Measurements from ENCODE around the gene PRDM16.

The PRDM16 gene

GRCh38 chr1:3327389-3327702 lies 258.3 kb downstream of the PRDM16 start:
- no peak for TF ChIP-seq CTCF (IDR thresholded peaks at IDR 0.05; ENCODE audit: insufficient read depth, low read length, poor library complexity, severe bottlenecking)
- Histone ChIP-seq H3K4me3 (replicated peaks; ENCODE audit: low read depth, low read length) (no peak overlapping the region), H3K36me3 (ENCODE audit: control insufficient read depth, insufficient read depth, low read length) (no peaks in the 10 kb centered on the region), H3K27me3 (replicated peaks; ENCODE audit: control insufficient read depth, insufficient read depth, low read length) (no peaks in the 10 kb centered on the region)
- DNase-seq (ENCODE audit: extremely low read depth, insufficient read length), result no peak

DNA sequence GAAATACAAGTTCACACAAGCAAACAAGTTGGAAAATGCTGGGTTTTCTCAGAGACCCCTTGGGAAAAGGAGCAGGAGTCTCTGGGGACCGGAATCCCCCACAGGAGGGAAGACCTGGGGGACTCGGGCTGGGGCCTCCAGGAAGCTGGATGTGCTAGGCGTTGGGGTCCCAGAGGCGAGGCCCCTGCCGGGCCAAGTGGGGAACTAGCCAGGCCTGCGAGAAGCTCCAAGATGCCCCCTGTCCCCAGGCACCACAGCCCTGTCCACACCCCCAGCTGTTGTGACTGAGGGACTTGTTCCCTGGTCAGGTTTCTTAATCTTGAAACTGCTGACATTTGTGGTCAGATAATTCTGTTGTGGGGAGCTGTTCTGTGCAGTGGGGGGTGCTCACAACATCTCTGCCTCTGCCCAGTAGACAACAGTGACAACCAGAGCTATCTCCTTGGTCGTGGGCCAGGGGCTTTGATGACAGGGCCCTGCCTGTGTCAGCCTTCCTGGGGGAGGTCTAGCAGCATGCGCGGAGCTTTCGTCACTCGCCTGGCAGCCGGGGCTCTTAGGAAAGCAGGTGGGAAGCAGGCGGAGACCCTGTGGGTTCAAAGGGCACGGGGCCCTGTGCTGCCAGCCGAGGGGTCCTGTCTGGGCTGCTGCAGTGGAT lies 259.1 kb downstream of the PRDM16 start:
- TF ChIP-seq CTCF (IDR thresholded peaks at IDR 0.05; ENCODE audit: insufficient read depth, low read length, poor library complexity, severe bottlenecking), result no peak
- no peaks in the 10 kb centered on the region for H3K27me3 ChIP-seq (replicated peaks; ENCODE audit: control insufficient read depth, insufficient read depth, low read length)
- no peak overlapping the region for H3K4me3 ChIP-seq (replicated peaks; ENCODE audit: low read depth, low read length)
- DNase-seq (ENCODE audit: extremely low read depth, insufficient read length), result no peak
- H3K36me3 ChIP-seq (ENCODE audit: control insufficient read depth, insufficient read depth, low read length), result no peaks in the 10 kb centered on the region

DNA sequence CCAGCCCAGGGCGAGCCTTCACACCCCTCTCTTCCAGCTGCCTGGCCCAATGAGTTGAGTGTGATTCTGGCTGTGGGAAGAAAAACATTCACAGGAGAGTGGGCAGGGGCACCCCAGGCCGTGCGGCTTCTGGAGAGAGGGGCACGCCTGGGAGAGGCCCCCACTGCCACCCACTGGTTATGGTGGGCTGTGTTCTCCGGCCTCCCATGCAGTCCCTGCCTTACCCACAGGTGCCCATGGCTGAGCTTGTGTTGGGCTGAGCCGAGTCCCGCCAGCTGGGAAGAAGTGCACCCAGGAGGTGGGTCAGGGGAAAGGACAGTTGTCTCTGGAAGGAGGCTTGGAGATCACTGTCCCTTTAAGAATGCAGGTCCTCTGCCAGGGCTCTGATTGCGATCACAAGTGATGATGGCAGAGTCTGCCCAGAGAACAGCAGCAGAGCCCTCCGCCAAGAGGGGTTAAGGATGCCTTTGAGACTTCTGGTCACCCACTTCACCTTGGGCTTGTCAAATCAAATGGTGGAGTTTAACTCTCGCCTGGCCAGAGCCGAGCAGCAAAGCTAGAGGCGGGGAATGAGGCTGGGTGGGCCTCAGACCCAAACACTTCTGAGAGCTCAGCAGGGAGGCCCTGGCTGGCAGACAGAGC lies 260.8 kb downstream of the PRDM16 start:
- H3K27me3 ChIP-seq (replicated peaks; ENCODE audit: control insufficient read depth, insufficient read depth, low read length), result no peaks in the 10 kb centered on the region
- no peak overlapping the region for H3K4me3 ChIP-seq (replicated peaks; ENCODE audit: low read depth, low read length)
- no peak for TF ChIP-seq CTCF (IDR thresholded peaks at IDR 0.05; ENCODE audit: insufficient read depth, low read length, poor library complexity, severe bottlenecking)
- no peaks in the 10 kb centered on the region for H3K36me3 ChIP-seq (ENCODE audit: control insufficient read depth, insufficient read depth, low read length)
- no peak for DNase-seq (ENCODE audit: extremely low read depth, insufficient read length)

- no peak for DNase-seq (ENCODE audit: extremely low read depth, insufficient read length)
- no peak for TF ChIP-seq CTCF (IDR thresholded peaks at IDR 0.05; ENCODE audit: insufficient read depth, low read length, poor library complexity, severe bottlenecking)
- H3K27me3 ChIP-seq (replicated peaks; ENCODE audit: control insufficient read depth, insufficient read depth, low read length), result no peaks in the 10 kb centered on the region
- H3K36me3 ChIP-seq (ENCODE audit: control insufficient read depth, insufficient read depth, low read length), result no peaks in the 10 kb centered on the region
- no peak overlapping the region for H3K4me3 ChIP-seq (replicated peaks; ENCODE audit: low read depth, low read length)
Observed at GRCh38 chr1:3330771-3331245, 261.8 kb downstream of the PRDM16 start.

- no peak for TF ChIP-seq CTCF (IDR thresholded peaks at IDR 0.05; ENCODE audit: insufficient read depth, low read length, poor library complexity, severe bottlenecking)
- DNase-seq (ENCODE audit: extremely low read depth, insufficient read length), result no peak
- no peaks in the 10 kb centered on the region for H3K27me3 ChIP-seq (replicated peaks; ENCODE audit: control insufficient read depth, insufficient read depth, low read length)
- H3K4me3 ChIP-seq (replicated peaks; ENCODE audit: low read depth, low read length), result no peak overlapping the region
- no peaks in the 10 kb centered on the region for H3K36me3 ChIP-seq (ENCODE audit: control insufficient read depth, insufficient read depth, low read length)
Observed at GRCh38 chr1:3331564-3331963, 262.6 kb downstream of the PRDM16 start.

All from GM06990 (cell line).